H1 (cell line): ENCODE data around the gene IL17RD. TPM values are rescaled to one million over a fixed set of nuclear protein-coding genes. Genes with fewer than 3 reads are reported as not detected.

Experiments used
- CHD1 ChIP-seq: IDR thresholded peaks from 2 replicates; pipeline ENCODE4 v1.6.1; 2012; ENCODE audit warnings: low read depth, low read length, improper control_type of control experiment
- EZH2 ChIP-seq: fragments of 200-600 bp; sonication (generic); IDR thresholded peaks from 2 replicates; pipeline ENCODE4 v1.7.1; 2012; ENCODE audit warnings: low read depth, mild to moderate bottlenecking, moderate library complexity, low read length, inconsistent platforms; ENCODE audit not compliant: severe bottlenecking
- KDM1A ChIP-seq: fragments of 200-600, 300-600 bp; sonication (generic); IDR thresholded peaks from 2 replicates; pipeline ENCODE4 v1.7.1; 2016; ENCODE audit warnings: mild to moderate bottlenecking, low read length, borderline replicate concordance
- PHF8 ChIP-seq: fragments of 200-600 bp; sonication (generic); conservative IDR thresholded peaks from 2 replicates; pipeline ENCODE4 v1.7.1; 2012; ENCODE audit warnings: low read depth, mild to moderate bottlenecking, inconsistent platforms, low read length, moderate library complexity
- POLR2A ChIP-seq, 2 experiments: IDR thresholded peaks; 1 replicate in 1 of 2; 2 replicates in 1 of 2; pipeline ENCODE4 v1.6.1; 2011; ENCODE audit warnings: low read depth in 2 of 2, low read length in 2 of 2, mild to moderate bottlenecking in 2 of 2; ENCODE audit errors: control extremely low read depth in 1 of 2
- POLR2AphosphoS5 ChIP-seq: IDR thresholded peaks from 2 replicates; pipeline ENCODE4 v1.6.1; 2011; ENCODE audit warnings: low read depth, low read length
- RAD21 ChIP-seq, 2 experiments: IDR thresholded peaks in 1 of 2; conservative IDR thresholded peaks in 1 of 2; 2 replicates each; pipeline ENCODE4 v1.6.1; 2011; ENCODE audit warnings: low read depth in 2 of 2, low read length in 2 of 2, improper control_type of control experiment in 1 of 2, inconsistent platforms in 1 of 2, mild to moderate bottlenecking in 1 of 2, moderate library complexity in 1 of 2
- RBBP5 ChIP-seq: IDR thresholded peaks from 2 replicates; pipeline ENCODE4 v1.7.1; 2012; ENCODE audit warnings: low read depth, mild to moderate bottlenecking, inconsistent platforms, low read length, moderate library complexity, borderline replicate concordance
- TAF1 ChIP-seq: IDR thresholded peaks from 2 replicates; pipeline ENCODE4 v1.6.1; 2011; ENCODE audit warnings: mild to moderate bottlenecking, low read depth, low read length
- YY1 ChIP-seq: IDR thresholded peaks from 2 replicates; pipeline ENCODE4 v1.6.1; 2011; ENCODE audit warnings: low read depth, mild to moderate bottlenecking, low read length
- polyA plus RNA-seq, 7 experiments: library from polyadenylated mRNA; depleted of rRNA in 3 of 7; stranded (reverse) in 5 of 7; unstranded in 2 of 7; fragments of >200 nt in 5 of 7; fragments of 200-250 nt in 2 of 7; gene quantifications; 1 replicate in 5 of 7; 2 replicates in 1 of 7; 4 replicates in 1 of 7; pipeline versions ENCODE4 v1.2.1 to v1.2.3, GENCODE V29; 2011 to 2013; ENCODE audit warnings: missing spikeins in 2 of 7, mixed read lengths in 2 of 7
- total RNA-seq: library from RNA; stranded (reverse); fragmentation: NEBNext Ultra II Directional; extraction: Animal tissue kit (Norgen Biotek cat#: 25700); gene quantifications from 2 replicates; pipeline ENCODE4 v1.2.1, GENCODE V29; 2021
- TF ChIP-seq, protein P1 (sequence below): IDR thresholded peaks from 2 replicates; pipeline ENCODE4 v1.6.1; 2012; ENCODE audit warnings: inconsistent platforms

IL17RD gene
- total and polyA plus RNA-seq, 2 of the 8 experiments (the other 6 are each of a cell fraction or from before 2014, with no cell fraction given) = 10.9 to 48.9 TPM

DNA sequence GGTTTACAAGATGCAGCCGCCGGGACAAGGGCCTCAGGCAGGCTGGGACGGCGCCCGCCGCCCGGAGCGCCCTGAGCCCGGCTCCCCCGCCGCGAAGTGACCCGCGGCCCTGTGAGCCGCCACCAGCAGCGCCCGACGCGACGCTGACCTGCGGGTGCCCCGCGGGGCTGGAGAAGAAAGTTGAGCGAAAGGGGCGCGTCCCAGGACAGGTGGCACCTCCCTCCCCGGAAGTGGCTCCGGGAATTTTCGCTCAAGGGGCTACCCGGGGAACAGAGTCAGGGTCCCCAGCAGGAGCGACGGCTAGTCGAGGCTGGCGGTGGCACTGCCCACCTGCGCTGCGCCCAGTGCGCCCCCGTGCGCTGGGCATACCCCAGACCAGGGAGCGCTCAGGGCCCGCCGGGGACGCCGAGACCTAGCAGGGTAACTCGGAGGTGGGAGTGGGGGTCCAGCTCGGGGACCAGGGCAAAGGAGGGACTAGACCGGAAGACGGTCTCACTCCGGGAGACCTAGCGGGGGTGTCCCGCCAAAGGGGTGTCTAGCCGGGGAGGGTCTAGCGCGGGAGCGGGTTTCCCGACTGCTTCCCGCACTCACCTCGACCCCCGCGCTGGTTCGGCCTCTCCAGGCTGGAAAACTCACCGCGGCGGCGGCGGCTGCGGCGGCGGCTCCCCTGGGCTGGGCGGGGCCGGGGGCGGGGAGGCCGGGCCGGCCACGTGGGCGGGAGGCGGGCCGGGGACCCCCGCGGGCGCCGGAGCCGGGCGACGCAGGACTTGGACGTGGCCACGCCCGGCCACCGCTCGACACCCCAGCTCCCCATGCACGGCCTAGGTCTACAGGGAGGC lies 86.3 kb downstream of the IL17RD start (continued):
- TF ChIP-seq RBBP5 (peak; percentile 67; the same call in 1 of the 2 replicates), EZH2 (peak; percentile 15), TAF1 (peak; percentile 18; the same call in 1 of the 2 replicates), CHD1 (no peak), POLR2AphosphoS5 (0 out of 2 replicates have a peak, but pooled peaks have one; percentile 50), YY1 (no peak), RAD21 (IDR thresholded peaks at IDR 0.05 in 1 of 2, conservative IDR thresholded peaks at IDR 0.05 in 1 of 2; ENCODE audit: low read depth in 2 of 2, low read length in 2 of 2) (peak in 1 of 2 experiments; percentile 21; a peak in 1 of 4 replicates), PHF8 (peak; percentile 29; the same call in 1 of the 2 replicates), KDM1A (no peak), POLR2A (IDR thresholded peaks at IDR 0.05; ENCODE audit: control extremely low read depth in 1 of 2, low read depth in 2 of 2, low read length in 2 of 2) (peak in 1 of 2 experiments; percentile 32; a peak in 1 of 3 replicates)
- TF ChIP-seq, protein P1, sequence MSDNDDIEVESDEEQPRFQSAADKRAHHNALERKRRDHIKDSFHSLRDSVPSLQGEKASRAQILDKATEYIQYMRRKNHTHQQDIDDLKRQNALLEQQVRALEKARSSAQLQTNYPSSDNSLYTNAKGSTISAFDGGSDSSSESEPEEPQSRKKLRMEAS = peak; percentile 62; the same call in 1 of the 2 replicates
